ENCODE measurements around the gene SLAMF7. TPM values are rescaled to one million over a fixed set of nuclear protein-coding genes. Genes with fewer than 3 reads are reported as not detected.

SLAMF7 gene
- total and polyA plus RNA-seq, 2 of the 13 experiments (the other 11 are each of a cell fraction or from before 2014, with no cell fraction given), result not detected

- Histone ChIP-seq H4K20me1 (ENCODE audit: insufficient read depth, low read length) (no peaks in the 10 kb centered on the region), H3K9me3 (ENCODE audit: low read length) (no peaks in the 10 kb centered on the region), H3K4me1 (ENCODE audit: insufficient read depth, low read length) (no peaks in the 10 kb centered on the region), H3K4me2 (ENCODE audit: low read depth, low read length) (no peak overlapping the region), H3K4me3 (replicated peaks in 1 of 3; ENCODE audit: insufficient read depth in 1 of 3, low read depth in 2 of 3, low read length in 3 of 3) (no peak overlapping the region), H2AFZ (ENCODE audit: low read length) (no peak overlapping the region), H3K9ac (ENCODE audit: insufficient read depth, low read depth, low read length) (no peak overlapping the region), H3K79me2 (ENCODE audit: insufficient read depth, low read length) (no peaks in the 10 kb centered on the region), H3K27ac (ENCODE audit: extremely low read length, insufficient read depth, low read length) (no peak overlapping the region), H3K36me3 (replicated peaks in 1 of 2; ENCODE audit: control insufficient read depth in 1 of 2, insufficient read depth in 2 of 2, low read length in 2 of 2) (no peaks in the 10 kb centered on the region), H3K27me3 (ENCODE audit: control insufficient read depth in 1 of 2, insufficient read depth in 2 of 2, low read length in 2 of 2) (peaks cover 0 to 4% of the 10 kb centered on the region in 2 experiments; a peak in 2 of 5 replicates)
- in situ Hi-C loops (cut with HindIII; ENCODE audit: extremely low pct_ligation_motif_present, low pct_unique_long_range_greater_than_20kb) (no loop called here), intact Hi-C loops (cut with micrococcal nuclease; ENCODE audit: unreplicated experiment) (no loop called here)
- ChIA-PET CTCF (ENCODE audit: low intra/inter-chr PET ratio, low total read pairs) (no interaction called here), POLR2A (no interaction called here)
- 47% methylated on average over 5 of the region's 5 CpGs for WGBS (ENCODE audit: low lambda C conversion rate)
- FAIRE-seq, result no peak
- no TSS peak for BruUV-seq (replicated peaks)
- no peak for DNase-seq (ENCODE audit: low spot score)
- ATAC-seq, result no peak
- TF ChIP-seq ZKSCAN1 (IDR thresholded peaks at IDR 0.05; ENCODE audit: low read length) (no peak), ZFP62 (CRISPR knock-in tag; IDR thresholded peaks at IDR 0.05) (no peak), ZNF207 (IDR thresholded peaks at IDR 0.05; ENCODE audit: borderline replicate concordance) (no peak), HOXA3 (CRISPR knock-in tag; IDR thresholded peaks at IDR 0.05) (no peak), WIZ (CRISPR knock-in tag; IDR thresholded peaks at IDR 0.05) (no peak), ZNF746 (CRISPR knock-in tag; IDR thresholded peaks at IDR 0.05) (no peak), ZNF558 (CRISPR knock-in tag; IDR thresholded peaks at IDR 0.05; ENCODE audit: borderline replicate concordance) (no peak), ZNF572 (CRISPR knock-in tag; IDR thresholded peaks at IDR 0.05) (no peak), KDM2A (CRISPR knock-in tag; IDR thresholded peaks at IDR 0.05; ENCODE audit: borderline replicate concordance, low read depth) (no peak), ZBTB46 (CRISPR knock-in tag; IDR thresholded peaks at IDR 0.05; ENCODE audit: borderline replicate concordance) (no peak), TIGD3 (CRISPR knock-in tag; IDR thresholded peaks at IDR 0.05; ENCODE audit: borderline replicate concordance) (no peak), ZNF597 (CRISPR knock-in tag; IDR thresholded peaks at IDR 0.05) (no peak), ZNF225 (CRISPR knock-in tag; IDR thresholded peaks at IDR 0.05) (no peak), ZNF446 (CRISPR knock-in tag; IDR thresholded peaks at IDR 0.05) (no peak), ZNF792 (CRISPR knock-in tag; IDR thresholded peaks at IDR 0.05) (no peak), YEATS2 (CRISPR knock-in tag; IDR thresholded peaks at IDR 0.05; ENCODE audit: borderline replicate concordance) (no peak)
- TF ChIP-seq, protein P1, sequence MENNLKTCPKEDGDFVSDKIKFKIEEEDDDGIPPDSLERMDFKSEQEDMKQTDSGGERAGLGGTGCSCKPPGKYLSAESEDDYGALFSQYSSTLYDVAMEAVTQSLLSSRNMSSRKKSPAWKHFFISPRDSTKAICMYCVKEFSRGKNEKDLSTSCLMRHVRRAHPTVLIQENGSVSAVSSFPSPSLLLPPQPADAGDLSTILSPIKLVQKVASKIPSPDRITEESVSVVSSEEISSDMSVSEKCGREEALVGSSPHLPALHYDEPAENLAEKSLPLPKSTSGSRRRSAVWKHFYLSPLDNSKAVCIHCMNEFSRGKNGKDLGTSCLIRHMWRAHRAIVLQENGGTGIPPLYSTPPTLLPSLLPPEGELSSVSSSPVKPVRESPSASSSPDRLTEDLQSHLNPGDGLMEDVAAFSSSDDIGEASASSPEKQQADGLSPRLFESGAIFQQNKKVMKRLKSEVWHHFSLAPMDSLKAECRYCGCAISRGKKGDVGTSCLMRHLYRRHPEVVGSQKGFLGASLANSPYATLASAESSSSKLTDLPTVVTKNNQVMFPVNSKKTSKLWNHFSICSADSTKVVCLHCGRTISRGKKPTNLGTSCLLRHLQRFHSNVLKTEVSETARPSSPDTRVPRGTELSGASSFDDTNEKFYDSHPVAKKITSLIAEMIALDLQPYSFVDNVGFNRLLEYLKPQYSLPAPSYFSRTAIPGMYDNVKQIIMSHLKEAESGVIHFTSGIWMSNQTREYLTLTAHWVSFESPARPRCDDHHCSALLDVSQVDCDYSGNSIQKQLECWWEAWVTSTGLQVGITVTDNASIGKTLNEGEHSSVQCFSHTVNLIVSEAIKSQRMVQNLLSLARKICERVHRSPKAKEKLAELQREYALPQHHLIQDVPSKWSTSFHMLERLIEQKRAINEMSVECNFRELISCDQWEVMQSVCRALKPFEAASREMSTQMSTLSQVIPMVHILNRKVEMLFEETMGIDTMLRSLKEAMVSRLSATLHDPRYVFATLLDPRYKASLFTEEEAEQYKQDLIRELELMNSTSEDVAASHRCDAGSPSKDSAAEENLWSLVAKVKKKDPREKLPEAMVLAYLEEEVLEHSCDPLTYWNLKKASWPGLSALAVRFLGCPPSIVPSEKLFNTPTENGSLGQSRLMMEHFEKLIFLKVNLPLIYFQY (CRISPR knock-in tag; IDR thresholded peaks at IDR 0.05; ENCODE audit: borderline replicate concordance), result no peak
Measured at GRCh38 chr1:160702100-160702499, 36.9 kb upstream of the SLAMF7 start.
